HCT116 (cell line): Measurements from ENCODE around the gene CASP10. TPM values are rescaled to one million over a fixed set of nuclear protein-coding genes. Genes with fewer than 3 reads are reported as not detected.

ENCODE experiments used
- ATAC-seq: fragments of 200-7000 bp; cut with Tn5 transposase; 2 replicates; pipeline ENCODE4 v1.9.1; 2020; ENCODE audit warnings: mild to moderate bottlenecking, moderate library complexity
- BruUV-seq: library from RNA; stranded (reverse); fragments of 400-500 nt; replicated peaks from 2 replicates; lab custom pipeline; 2021; lab: Mats Ljungman, UMichigan
- CTCF ChIA-PET: fragments of 300-600 bp; sonication (Branson Sonifier 250); formaldehyde crosslinking; loops from one replicate; lab custom pipeline; 2021; ENCODE audit warnings: antibody characterized with exemption; lab: Charles Lee
- POLR2A ChIA-PET: fragments of 300-600, 350-600 bp; sonication (Branson Sonifier 250); formaldehyde crosslinking; loops from one replicate; lab custom pipeline; 2021; ENCODE audit warnings: antibody characterized with exemption; lab: Charles Lee
- RAD21 ChIA-PET, 2 experiments: fragments of 300-600 bp; sonication (Branson Sonifier 250); formaldehyde crosslinking; loops; one replicate each; lab custom pipeline; 2023; ENCODE audit warnings: low total read pairs in 2 of 2; ENCODE audit not compliant: uncharacterized antibody in 2 of 2, unreplicated experiment in 2 of 2, low non-redundant PET in 1 of 2; lab: Charles Lee
- DNase-seq: peaks from one replicate; pipeline ENCODE4 v3.0.0-alpha.2; 2010; ENCODE audit warnings: low read depth, low spot score
- H2AFZ ChIP-seq: fragments of 200-600 bp; shearing (Covaris generic), sonication (generic); 2 replicates; pipeline ENCODE4 v1.6.1; 2017; ENCODE audit warnings: low read depth, mixed run types, mixed read lengths, antibody characterized with exemption, low read length; ENCODE audit not compliant: poor library complexity, severe bottlenecking
- H3K27ac ChIP-seq: 2 replicates; pipeline ENCODE4 v1.5.1; 2012; ENCODE audit warnings: low read depth, low read length
- H3K27me3 ChIP-seq: fragments of 200-600 bp; sonication (generic); 2 replicates; pipeline ENCODE4 v1.6.1; 2016; ENCODE audit warnings: mixed run types, low read length, mixed read lengths; ENCODE audit not compliant: insufficient read depth
- H3K36me3 ChIP-seq, 2 experiments: fragments of 200-500 bp in 1 of 2; fragments of 200-600 bp in 1 of 2; sonication (Bioruptor generic) in 1 of 2; sonication (generic) in 1 of 2; 2 replicates each; pipeline versions ENCODE4 v1.5.1 to v1.6.1; 2014 to 2016; ENCODE audit warnings: low read length in 2 of 2, inconsistent platforms in 1 of 2, mixed read lengths in 1 of 2, mixed run types in 1 of 2; ENCODE audit not compliant: insufficient read depth in 2 of 2, control insufficient read depth in 1 of 2
- H3K4me1 ChIP-seq, 2 experiments: fragments of 200-600 bp in 1 of 2; sonication (generic) in 1 of 2; 2 replicates each; pipeline versions ENCODE4 v1.5.1 to v1.6.1; 2012 to 2017; ENCODE audit warnings: low read length in 2 of 2, inconsistent platforms in 1 of 2, mild to moderate bottlenecking in 1 of 2, mixed read lengths in 1 of 2, mixed run types in 1 of 2, moderate library complexity in 1 of 2; ENCODE audit not compliant: insufficient read depth in 2 of 2, control insufficient read depth in 1 of 2
- H3K4me2 ChIP-seq: fragments of 200-600 bp; sonication (generic); 2 replicates; pipeline ENCODE4 v1.6.1; 2017; ENCODE audit warnings: mixed run types, low read length, mixed read lengths
- H3K4me3 ChIP-seq, 2 experiments: fragments of 200-600 bp in 1 of 2; sonication (generic) in 1 of 2; replicated peaks in 1 of 2; 2 replicates each; pipeline ENCODE4 v1.5.1; 2011 to 2016; ENCODE audit warnings: low read length in 2 of 2, control low read depth in 1 of 2, low read depth in 1 of 2, mild to moderate bottlenecking in 1 of 2, mixed read lengths in 1 of 2, mixed run types in 1 of 2
- H3K79me2 ChIP-seq: fragments of 200-600 bp; sonication (generic); 2 replicates; pipeline ENCODE4 v1.6.1; 2017; ENCODE audit warnings: mild to moderate bottlenecking, mixed run types, low read length, moderate library complexity, mixed read lengths; ENCODE audit not compliant: insufficient read depth
- H3K9ac ChIP-seq: fragments of 200-600 bp; sonication (generic); 2 replicates; pipeline ENCODE4 v1.6.1; 2016; ENCODE audit warnings: low read length, mixed read lengths
- H3K9me2 ChIP-seq: fragments of 200-600 bp; sonication (generic), shearing (Covaris generic); 2 replicates; pipeline ENCODE4 v1.6.1; 2017; ENCODE audit warnings: mixed run types, mild to moderate bottlenecking, moderate library complexity; ENCODE audit not compliant: insufficient read depth
- H3K9me3 ChIP-seq, 2 experiments: fragments of 200-500 bp in 1 of 2; fragments of 200-600 bp in 1 of 2; sonication (Bioruptor generic) in 1 of 2; sonication (generic) in 1 of 2; 2 replicates each; pipeline ENCODE4 v1.6.1; 2014 to 2017; ENCODE audit warnings: low read length in 2 of 2, mixed read lengths in 2 of 2, inconsistent platforms in 1 of 2, low read depth in 1 of 2, mild to moderate bottlenecking in 1 of 2, mixed run types in 1 of 2, moderate library complexity in 1 of 2; ENCODE audit not compliant: control insufficient read depth in 1 of 2, insufficient read depth in 1 of 2
- H4K20me1 ChIP-seq: fragments of 200-600 bp; sonication (generic), shearing (Covaris generic); 2 replicates; pipeline ENCODE4 v1.6.1; 2017; ENCODE audit warnings: mixed run types, mild to moderate bottlenecking, moderate library complexity; ENCODE audit not compliant: insufficient read depth
- CBX3 ChIP-seq: IDR thresholded peaks from 2 replicates; pipeline ENCODE4 v1.6.1; 2012; ENCODE audit warnings: low read depth
- CEBPB ChIP-seq: IDR thresholded peaks from 2 replicates; pipeline ENCODE4 v1.6.1; 2012; ENCODE audit warnings: low read depth
- EGR1 ChIP-seq: IDR thresholded peaks from 2 replicates; pipeline ENCODE4 v1.6.1; 2012; ENCODE audit warnings: low read depth
- EZH2 ChIP-seq: fragments of 200-600 bp; sonication (generic); IDR thresholded peaks from 2 replicates; pipeline ENCODE4 v1.6.1; 2017; ENCODE audit warnings: antibody characterized with exemption, mixed run types
- EZH2phosphoT487 ChIP-seq: fragments of 200-600 bp; IDR thresholded peaks from 2 replicates; pipeline ENCODE4 v1.6.1; 2018; ENCODE audit warnings: antibody characterized with exemption, borderline replicate concordance
- FOSL1 ChIP-seq: IDR thresholded peaks from 2 replicates; pipeline ENCODE4 v1.6.1; 2012; ENCODE audit warnings: low read depth
- JUND ChIP-seq: IDR thresholded peaks from 2 replicates; pipeline ENCODE4 v1.6.1; 2012
- RAD21 ChIP-seq: IDR thresholded peaks from 2 replicates; pipeline ENCODE4 v1.6.1; 2012; ENCODE audit warnings: low read depth, mild to moderate bottlenecking
- SP1 ChIP-seq: IDR thresholded peaks from 2 replicates; pipeline ENCODE4 v1.6.1; 2012; ENCODE audit warnings: low read depth
- TCF7L2 ChIP-seq: IDR thresholded peaks from 2 replicates; pipeline ENCODE4 v1.7.0; 2011; ENCODE audit warnings: borderline replicate concordance, inconsistent platforms; ENCODE audit not compliant: insufficient read depth, insufficient read length; ENCODE audit errors: extremely low read depth
- ZFX ChIP-seq: fragments of 450-650 bp; IDR thresholded peaks from 2 replicates; pipeline ENCODE4 v1.6.1; 2017
- ZNF274 ChIP-seq: fragments of 200-500 bp; sonication (Bioruptor generic); IDR thresholded peaks from 2 replicates; pipeline ENCODE4 v1.6.1; 2014; ENCODE audit warnings: mild to moderate bottlenecking, low read depth, low read length, inconsistent platforms
- intact Hi-C: fragments of 100-400 bp; cut with micrococcal nuclease; formaldehyde crosslinking; loops from 2 replicates; pipeline ENCODE4 v1.10.0; 2022
- total RNA-seq: library from RNA; stranded (reverse); gene quantifications from one replicate; pipeline ENCODE4 v1.2.1, GENCODE V29; 2021; ENCODE audit not compliant: unreplicated experiment
- TF ChIP-seq, protein P1 (sequence below): IDR thresholded peaks from 2 replicates; pipeline ENCODE4 v1.6.1; 2012; ENCODE audit warnings: low read depth
- TF ChIP-seq, protein P2 (sequence below): IDR thresholded peaks from 2 replicates; pipeline ENCODE4 v1.6.1; 2012

Gene CASP10
- total RNA-seq, 1 experiment from 2014 or later, result 2.6 TPM

DNA sequence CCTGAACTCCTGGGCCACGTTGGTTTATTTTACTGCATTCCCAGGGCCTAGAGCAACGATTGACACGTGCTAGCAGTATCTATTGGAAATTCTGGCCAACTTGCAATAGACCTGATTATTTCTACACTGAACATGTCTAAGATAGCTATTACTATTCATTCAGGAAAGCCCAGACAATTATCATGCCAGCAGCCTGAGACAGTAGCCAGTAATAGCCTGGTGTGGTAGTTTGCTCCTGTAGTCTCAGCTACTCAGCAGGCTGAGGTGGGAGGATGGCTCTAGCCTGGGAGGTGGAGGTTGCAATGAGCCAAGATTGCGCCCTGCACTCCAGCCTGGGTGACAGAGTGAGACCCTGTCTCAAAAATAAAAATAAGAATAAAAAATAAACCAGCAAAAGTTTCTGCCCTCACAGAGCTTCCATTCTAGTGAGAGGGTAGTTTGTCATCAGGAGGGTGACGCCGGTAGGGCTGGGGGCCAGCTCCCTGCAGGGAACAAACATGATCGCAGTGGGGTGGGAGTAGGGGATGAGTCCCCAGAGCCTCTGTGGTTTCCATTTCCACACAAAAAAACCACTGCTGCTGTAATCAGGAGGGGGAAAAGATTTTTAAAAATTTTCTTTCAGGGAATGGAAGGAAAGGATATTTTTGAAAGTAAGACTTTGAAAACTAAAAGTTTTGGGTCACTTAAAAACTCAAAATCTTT is 81.7 kb downstream of the CASP10 start:
- CTCF ChIA-PET, result interaction anchor here (1.4 kb wide), 1 partner anchor 12 kb away, joined by 3 read pairs; no protein-coding TSS in a partner anchor
- H3K4me2 ChIP-seq, result no peak overlapping the region
- POLR2A ChIA-PET, result no interaction called here
- peaks cover 54% of the 10 kb centered on the region for H3K79me2 ChIP-seq
- intact Hi-C loops, result no loop called here
- no peaks in the 10 kb centered on the region for H3K27me3 ChIP-seq
- no peaks in the 10 kb centered on the region for H3K36me3 ChIP-seq
- DNase-seq (no peak), ATAC-seq (no peak)
- no peak overlapping the region for H3K9ac ChIP-seq
- no peak overlapping the region for H2AFZ ChIP-seq
- RAD21 ChIA-PET, result no interaction called here
- no peak overlapping the region for H3K4me3 ChIP-seq
- no peaks in the 10 kb centered on the region for H4K20me1 ChIP-seq
- no peaks in the 10 kb centered on the region for H3K9me2 ChIP-seq
- TF ChIP-seq, protein P1, sequence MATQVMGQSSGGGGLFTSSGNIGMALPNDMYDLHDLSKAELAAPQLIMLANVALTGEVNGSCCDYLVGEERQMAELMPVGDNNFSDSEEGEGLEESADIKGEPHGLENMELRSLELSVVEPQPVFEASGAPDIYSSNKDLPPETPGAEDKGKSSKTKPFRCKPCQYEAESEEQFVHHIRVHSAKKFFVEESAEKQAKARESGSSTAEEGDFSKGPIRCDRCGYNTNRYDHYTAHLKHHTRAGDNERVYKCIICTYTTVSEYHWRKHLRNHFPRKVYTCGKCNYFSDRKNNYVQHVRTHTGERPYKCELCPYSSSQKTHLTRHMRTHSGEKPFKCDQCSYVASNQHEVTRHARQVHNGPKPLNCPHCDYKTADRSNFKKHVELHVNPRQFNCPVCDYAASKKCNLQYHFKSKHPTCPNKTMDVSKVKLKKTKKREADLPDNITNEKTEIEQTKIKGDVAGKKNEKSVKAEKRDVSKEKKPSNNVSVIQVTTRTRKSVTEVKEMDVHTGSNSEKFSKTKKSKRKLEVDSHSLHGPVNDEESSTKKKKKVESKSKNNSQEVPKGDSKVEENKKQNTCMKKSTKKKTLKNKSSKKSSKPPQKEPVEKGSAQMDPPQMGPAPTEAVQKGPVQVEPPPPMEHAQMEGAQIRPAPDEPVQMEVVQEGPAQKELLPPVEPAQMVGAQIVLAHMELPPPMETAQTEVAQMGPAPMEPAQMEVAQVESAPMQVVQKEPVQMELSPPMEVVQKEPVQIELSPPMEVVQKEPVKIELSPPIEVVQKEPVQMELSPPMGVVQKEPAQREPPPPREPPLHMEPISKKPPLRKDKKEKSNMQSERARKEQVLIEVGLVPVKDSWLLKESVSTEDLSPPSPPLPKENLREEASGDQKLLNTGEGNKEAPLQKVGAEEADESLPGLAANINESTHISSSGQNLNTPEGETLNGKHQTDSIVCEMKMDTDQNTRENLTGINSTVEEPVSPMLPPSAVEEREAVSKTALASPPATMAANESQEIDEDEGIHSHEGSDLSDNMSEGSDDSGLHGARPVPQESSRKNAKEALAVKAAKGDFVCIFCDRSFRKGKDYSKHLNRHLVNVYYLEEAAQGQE, result no peak
- TF ChIP-seq JUND (no peak), EZH2 (no peak), ZNF274 (no peak), ZFX (no peak), RAD21 (no peak), CEBPB (no peak), SP1 (no peak), TCF7L2 (no peak), CBX3 (no peak), EZH2phosphoT487 (no peak), FOSL1 (no peak), EGR1 (no peak)
- TF ChIP-seq, protein P2, sequence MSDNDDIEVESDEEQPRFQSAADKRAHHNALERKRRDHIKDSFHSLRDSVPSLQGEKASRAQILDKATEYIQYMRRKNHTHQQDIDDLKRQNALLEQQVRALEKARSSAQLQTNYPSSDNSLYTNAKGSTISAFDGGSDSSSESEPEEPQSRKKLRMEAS, result no peak
- no peak overlapping the region for H3K27ac ChIP-seq
- no peaks in the 10 kb centered on the region for H3K9me3 ChIP-seq
- H3K4me1 ChIP-seq, result peaks cover 10 to 12% of the 10 kb centered on the region in 2 experiments
- no TSS peak for BruUV-seq
